Activated T-cell treated with anti-CD3 and anti-CD28 coated beads, Interleukin-2, amount 50 U/mL, for 48 hours (primary cell): ENCODE data around the gene HOXA13.

Experiments used
- DNase-seq, 2 experiments: peaks; one replicate each; pipeline ENCODE4 v3.0.0-alpha.2; 2020

HOXA13 gene

GRCh38 chr7:27169658-27170425 is 30.0 kb downstream of the HOXA13 start:
- peak in 1 of 2 experiments; percentile 52 for DNase-seq

GRCh38 chr7:27168265-27168947 is 31.5 kb downstream of the HOXA13 start:
- peak; percentile 60 to 67 for DNase-seq

- DNase-seq = no peak
Measured at GRCh38 chr7:27167916-27168264, 32.0 kb downstream of the HOXA13 start.

- peak in 1 of 2 experiments; percentile 29 for DNase-seq
Measured at GRCh38 chr7:27166531-27167505, 33.1 kb downstream of the HOXA13 start.

GRCh38 chr7:27165996-27166530 is 33.8 kb downstream of the HOXA13 start:
- peak in 1 of 2 experiments; percentile 40 for DNase-seq

- peak; percentile 32 to 43 for DNase-seq
Measured at GRCh38 chr7:27165089-27165995, 34.5 kb downstream of the HOXA13 start, which contains the start of gene HOXA9. Gene HOXA9 (minus strand): TSS chr7:27165537. CDS start chr7:27165457, 80 bp downstream.

GRCh38 chr7:27164367-27165088 is 35.4 kb downstream of the HOXA13 start:
- DNase-seq = peak; percentile 45 to 48

GRCh38 chr7:27164045-27164366 is 35.9 kb downstream of the HOXA13 start:
- DNase-seq = no peak

- DNase-seq = peak in 1 of 2 experiments; percentile 24
Measured at GRCh38 chr7:27163288-27164044, 36.4 kb downstream of the HOXA13 start.

GRCh38 chr7:27162561-27163287 is 37.2 kb downstream of the HOXA13 start:
- DNase-seq = no peak

- peak in 1 of 2 experiments; percentile 14 for DNase-seq
Measured at GRCh38 chr7:27161721-27162560, 38.0 kb downstream of the HOXA13 start.

GRCh38 chr7:27161214-27161720 is 38.6 kb downstream of the HOXA13 start:
- no peak for DNase-seq

- peak; percentile 87 to 89 for DNase-seq
Measured at GRCh38 chr7:27160546-27161213, 39.2 kb downstream of the HOXA13 start.

- peak; percentile 45 to 46 for DNase-seq
Measured at GRCh38 chr7:27160145-27160545, 39.7 kb downstream of the HOXA13 start.

GRCh38 chr7:27159266-27160144 is 40.4 kb downstream of the HOXA13 start:
- DNase-seq = peak; percentile 23 to 25

- DNase-seq = peak; percentile 26 to 28
Measured at GRCh38 chr7:27158436-27159265, 41.2 kb downstream of the HOXA13 start.
